ENCODE results near the gene EXOC3L2. TPM values are rescaled to one million over a fixed set of nuclear protein-coding genes. Genes with fewer than 3 reads are reported as not detected.
A peak's percentile ranks its signal among the peaks of the same experiment; 100 is the strongest.

The EXOC3L2 gene
- total and polyA plus RNA-seq, 5 donors, result 2.7 to 5.6 (median 4.3) TPM

DNA sequence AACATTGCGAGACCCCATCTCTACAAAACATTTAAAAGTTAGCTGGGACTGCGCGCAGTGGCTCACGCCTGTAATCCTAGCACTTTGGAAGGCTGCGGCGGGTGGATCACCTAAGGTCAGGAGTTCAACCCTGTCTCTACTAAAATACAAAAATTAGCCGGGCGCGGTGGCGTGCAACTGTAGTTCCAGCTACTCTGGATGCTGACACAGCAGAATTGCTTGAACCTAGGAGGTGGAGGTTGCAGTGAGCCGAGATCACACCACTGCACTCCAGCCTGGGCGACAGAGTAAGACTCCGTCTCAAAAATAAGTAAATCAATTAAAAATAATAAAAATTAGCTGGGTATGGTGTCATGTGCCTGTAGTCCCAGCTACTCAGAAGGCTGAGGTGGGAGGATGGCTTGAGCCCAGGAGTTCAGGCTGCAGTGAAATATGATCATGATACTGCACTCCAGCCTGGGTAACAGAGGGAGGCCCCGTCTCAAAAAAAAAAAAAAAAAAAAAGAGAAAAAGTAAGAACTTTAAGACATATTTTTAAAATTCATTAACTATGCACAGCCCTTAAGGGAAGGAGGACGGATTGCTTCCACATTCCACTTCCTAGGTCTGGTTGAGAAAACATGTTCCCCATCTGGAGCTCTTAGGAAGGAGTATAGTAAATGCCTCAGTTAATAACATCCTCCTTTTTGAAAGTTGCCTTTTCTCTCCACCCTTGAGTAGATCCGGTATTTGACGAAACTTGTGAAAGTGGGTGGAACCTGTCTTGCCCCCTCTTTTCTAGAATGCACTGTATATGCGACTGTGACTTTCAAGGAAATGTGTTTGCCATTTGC is 26.1 kb downstream of the EXOC3L2 start:
- peaks cover 2% of the 10 kb centered on the region for H3K4me1 ChIP-seq (ENCODE audit: control insufficient read depth, insufficient read depth, low read length)
- no peak overlapping the region for H3K27ac ChIP-seq (ENCODE audit: low read length)
- 82% methylated on average over 18 of the region's 18 CpGs for WGBS
- H3K4me3 ChIP-seq (ENCODE audit: low read length), result no peak overlapping the region
- ATAC-seq, result no peak
- no peaks in the 10 kb centered on the region for H3K27me3 ChIP-seq (ENCODE audit: control insufficient read depth, insufficient read depth)
- intact Hi-C loops (cut with DNase I), result no loop called here
- H3K9me3 ChIP-seq (ENCODE audit: control insufficient read depth, low read length), result no peaks in the 10 kb centered on the region
- DNase-seq, result peak in 1 of 3 donors; percentile 30

DNA sequence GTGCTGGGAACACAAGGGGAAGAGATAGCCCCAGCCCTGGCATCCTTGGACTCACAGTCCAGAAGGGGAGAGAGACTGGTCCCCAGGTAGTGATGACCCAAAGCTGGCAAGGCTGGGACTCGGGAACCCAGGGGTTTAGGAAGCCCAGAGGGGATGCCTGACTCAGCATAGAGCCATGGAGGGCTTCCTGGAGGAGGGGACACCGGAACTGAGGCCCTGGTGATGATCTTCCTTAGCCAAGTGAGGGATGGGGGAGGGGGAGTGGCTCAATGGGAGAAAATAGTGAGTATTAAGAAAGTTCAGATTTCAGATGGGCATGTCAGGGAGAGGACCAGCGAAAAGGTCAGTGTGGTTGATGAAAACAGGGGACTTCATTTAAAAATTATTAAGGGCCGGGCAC is 26.8 kb downstream of the EXOC3L2 start:
- intact Hi-C loops (cut with DNase I), result no loop called here
- peaks cover 2% of the 10 kb centered on the region for H3K4me1 ChIP-seq (ENCODE audit: control insufficient read depth, insufficient read depth, low read length)
- 66% methylated on average over 4 of the region's 4 CpGs for WGBS
- no peak overlapping the region for H3K4me3 ChIP-seq (ENCODE audit: low read length)
- no peak overlapping the region for H3K27ac ChIP-seq (ENCODE audit: low read length)
- DNase-seq (no peak), ATAC-seq (no peak)
- no peaks in the 10 kb centered on the region for H3K27me3 ChIP-seq (ENCODE audit: control insufficient read depth, insufficient read depth)
- no peaks in the 10 kb centered on the region for H3K9me3 ChIP-seq (ENCODE audit: control insufficient read depth, low read length)

DNA sequence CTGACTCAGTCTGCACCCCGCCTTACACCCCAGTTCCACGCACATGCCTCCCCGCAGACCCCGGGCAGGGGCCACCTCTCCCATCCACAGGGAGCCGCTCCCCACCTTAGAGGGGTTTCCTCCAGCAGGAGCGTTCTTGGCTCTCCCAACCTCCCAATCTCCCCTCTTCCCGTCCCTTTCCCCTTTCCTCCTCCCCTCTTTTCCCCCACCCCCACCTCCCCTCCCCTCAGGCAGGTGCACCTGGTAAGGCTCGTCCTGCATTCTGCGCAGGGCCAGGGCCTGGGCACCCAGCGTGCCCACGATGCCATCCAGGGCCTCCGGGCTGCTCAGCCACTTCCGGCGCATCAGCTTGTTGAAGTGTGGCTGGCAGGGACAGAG is 27.3 kb downstream of the EXOC3L2 start:
- no peaks in the 10 kb centered on the region for H3K9me3 ChIP-seq (ENCODE audit: control insufficient read depth, low read length)
- intact Hi-C loops (cut with DNase I), result no loop called here
- no peak overlapping the region for H3K27ac ChIP-seq (ENCODE audit: low read length)
- H3K4me1 ChIP-seq (ENCODE audit: control insufficient read depth, insufficient read depth, low read length), result peaks cover 2% of the 10 kb centered on the region
- H3K4me3 ChIP-seq (ENCODE audit: low read length), result no peak overlapping the region
- H3K27me3 ChIP-seq (ENCODE audit: control insufficient read depth, insufficient read depth), result no peaks in the 10 kb centered on the region
- WGBS, result 45% methylated on average over 14 of the region's 14 CpGs
- DNase-seq, result peak in 1 of 3 donors; percentile 48
- ATAC-seq, result peak in 1 of 2 donors; percentile 7

DNA sequence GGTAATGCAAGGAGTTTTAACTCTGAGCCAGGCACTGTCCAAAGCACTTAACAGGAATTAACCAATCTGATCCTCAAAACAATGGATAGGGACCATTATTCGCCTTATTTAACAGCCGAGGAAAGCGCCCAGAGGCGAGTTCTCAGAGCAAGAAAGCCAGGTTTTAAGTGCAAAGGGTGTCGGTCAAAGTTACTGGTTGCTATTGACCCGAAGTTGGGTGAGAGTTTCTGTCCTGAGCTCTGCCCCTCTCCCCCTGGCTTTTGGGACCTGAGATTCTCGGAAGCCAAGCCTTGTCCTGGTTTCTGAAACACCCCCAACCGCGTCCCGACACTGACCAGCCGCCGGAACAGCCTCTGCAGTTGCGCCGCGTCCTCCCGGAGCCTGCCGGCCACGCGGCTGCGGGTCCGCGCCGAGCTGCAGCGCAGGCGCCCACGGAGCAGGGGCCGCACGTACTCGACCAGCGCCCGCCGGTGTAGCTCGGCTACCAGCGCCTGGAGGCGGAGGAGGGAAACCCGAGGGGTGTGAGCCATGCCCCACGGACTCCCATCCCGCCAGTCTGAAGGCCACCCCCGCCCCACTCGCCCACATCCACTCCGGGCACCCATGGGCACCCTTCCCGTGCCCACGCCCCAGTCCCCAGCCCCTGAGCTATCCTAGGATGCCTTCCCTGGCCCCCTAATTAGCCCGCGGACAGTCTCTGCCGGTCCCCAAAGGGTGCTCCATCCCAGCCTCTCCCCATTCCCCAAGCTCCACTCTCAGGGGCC is 27.8 kb downstream of the EXOC3L2 start:
- 35% methylated on average over 45 of the region's 46 CpGs for WGBS
- Histone ChIP-seq H3K4me3 (ENCODE audit: low read length) (no peak overlapping the region), H3K9me3 (ENCODE audit: control insufficient read depth, low read length) (no peaks in the 10 kb centered on the region), H3K27me3 (ENCODE audit: control insufficient read depth, insufficient read depth) (no peaks in the 10 kb centered on the region), H3K27ac (ENCODE audit: low read length) (no peak overlapping the region), H3K4me1 (ENCODE audit: control insufficient read depth, insufficient read depth, low read length) (peaks cover 2% of the 10 kb centered on the region)
- ATAC-seq (peak; percentile 5 to 34), DNase-seq (peak in 1 of 3 donors; percentile 50)
- intact Hi-C loops (cut with DNase I), result no loop called here

DNA sequence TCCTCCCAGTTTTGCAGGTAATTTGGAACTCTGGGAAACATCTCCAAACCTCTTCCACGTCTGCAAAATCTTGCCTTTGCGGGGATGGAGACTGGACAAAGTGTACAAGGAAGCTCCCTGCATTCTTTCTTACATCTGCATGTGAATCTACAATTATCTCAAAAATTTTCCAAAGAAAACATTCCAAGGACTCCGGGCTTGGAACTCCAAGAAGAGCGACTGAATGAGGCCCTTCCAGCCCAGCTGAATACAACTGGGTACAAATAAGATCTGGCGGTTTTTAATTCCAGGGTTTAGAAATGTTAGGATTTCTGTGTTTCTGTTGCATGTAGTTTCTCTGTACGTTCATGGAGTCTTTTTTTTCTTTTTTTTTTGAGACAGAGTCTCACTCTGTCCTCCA is 28.5 kb downstream of the EXOC3L2 start:
- Histone ChIP-seq H3K27me3 (ENCODE audit: control insufficient read depth, insufficient read depth) (no peaks in the 10 kb centered on the region), H3K4me3 (ENCODE audit: low read length) (no peak overlapping the region), H3K9me3 (ENCODE audit: control insufficient read depth, low read length) (no peaks in the 10 kb centered on the region), H3K4me1 (ENCODE audit: control insufficient read depth, insufficient read depth, low read length) (peaks cover 2% of the 10 kb centered on the region), H3K27ac (ENCODE audit: low read length) (no peak overlapping the region)
- intact Hi-C loops (cut with DNase I), result no loop called here
- WGBS, result 53% methylated on average over 6 of the region's 6 CpGs
- DNase-seq (peak in 1 of 3 donors; percentile 1), ATAC-seq (no peak)

DNA sequence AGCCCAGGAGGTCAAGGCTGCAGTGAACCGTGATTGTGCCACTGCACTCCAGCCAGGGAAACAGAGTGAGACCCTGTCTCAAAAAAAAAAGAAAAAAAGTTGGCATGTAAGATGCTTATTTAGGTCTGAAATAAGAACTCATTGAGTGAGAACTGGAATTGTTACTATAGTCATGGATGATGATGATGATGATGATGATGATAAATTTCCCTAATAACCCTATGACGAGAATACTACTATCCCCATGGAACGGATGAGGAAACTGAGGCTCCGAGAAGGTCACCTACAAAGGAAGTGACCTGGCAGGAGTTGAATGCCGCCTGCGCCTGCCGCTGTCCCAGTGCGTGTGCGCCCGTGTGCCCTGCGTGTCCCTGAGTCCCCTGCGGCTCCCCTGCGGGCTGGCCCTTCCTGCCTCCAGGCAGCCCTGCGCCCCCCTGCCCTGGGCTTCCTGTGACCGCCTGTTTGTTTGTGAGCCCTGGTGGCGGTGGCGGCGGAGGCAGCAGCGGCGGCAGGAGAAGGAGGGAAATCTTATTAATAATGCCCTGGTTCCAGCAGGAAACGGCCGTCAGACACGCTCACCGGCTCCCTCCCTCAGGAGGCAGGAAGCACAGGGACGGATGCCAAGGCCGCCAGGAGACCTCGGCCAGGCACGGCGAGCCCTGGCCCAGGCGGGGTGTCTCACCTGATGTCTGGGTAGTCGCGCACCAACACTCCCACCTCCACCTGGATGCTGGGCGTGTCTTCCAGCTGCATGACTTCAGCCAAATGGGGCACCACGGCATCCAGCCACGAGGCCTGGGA is 29.6 kb downstream of the EXOC3L2 start:
- 22% methylated on average over 35 of the region's 35 CpGs for WGBS
- H3K4me1 ChIP-seq (ENCODE audit: control insufficient read depth, insufficient read depth, low read length), result peaks cover 2% of the 10 kb centered on the region
- intact Hi-C loops (cut with DNase I), result no loop called here
- H3K27me3 ChIP-seq (ENCODE audit: control insufficient read depth, insufficient read depth), result no peaks in the 10 kb centered on the region
- DNase-seq, result peak; percentile 32 to 76 (median 63)
- no peaks in the 10 kb centered on the region for H3K9me3 ChIP-seq (ENCODE audit: control insufficient read depth, low read length)
- peak; percentile 10 to 22 for ATAC-seq
- no peak overlapping the region for H3K4me3 ChIP-seq (ENCODE audit: low read length)
- no peak overlapping the region for H3K27ac ChIP-seq (ENCODE audit: low read length)

- intact Hi-C loops (cut with DNase I), result no loop called here
- peak in 1 of 3 donors; percentile 46 for DNase-seq
- WGBS, result 74% methylated on average over 23 of the region's 23 CpGs
- Histone ChIP-seq H3K27me3 (ENCODE audit: control insufficient read depth, insufficient read depth) (no peaks in the 10 kb centered on the region), H3K4me1 (ENCODE audit: control insufficient read depth, insufficient read depth, low read length) (peaks cover 2% of the 10 kb centered on the region), H3K9me3 (ENCODE audit: control insufficient read depth, low read length) (no peaks in the 10 kb centered on the region), H3K4me3 (ENCODE audit: low read length) (no peak overlapping the region), H3K27ac (ENCODE audit: low read length) (no peak overlapping the region)
- no peak for ATAC-seq
Measured at GRCh38 chr19:45213031-45213430, 32.2 kb downstream of the EXOC3L2 start.

GRCh38 chr19:45211751-45212381 is 33.3 kb downstream of the EXOC3L2 start:
- Histone ChIP-seq H3K4me3 (ENCODE audit: low read length) (no peak overlapping the region), H3K27me3 (ENCODE audit: control insufficient read depth, insufficient read depth) (no peaks in the 10 kb centered on the region), H3K9me3 (ENCODE audit: control insufficient read depth, low read length) (no peaks in the 10 kb centered on the region), H3K4me1 (ENCODE audit: control insufficient read depth, insufficient read depth, low read length) (peaks cover 2% of the 10 kb centered on the region), H3K27ac (ENCODE audit: low read length) (no peak overlapping the region)
- ATAC-seq (peak; percentile 89 to 93), DNase-seq (peak; percentile 77 to 90 (median 88))
- WGBS, result 32% methylated on average over 17 of the region's 17 CpGs
- intact Hi-C loops (cut with DNase I), result no loop called here

DNA sequence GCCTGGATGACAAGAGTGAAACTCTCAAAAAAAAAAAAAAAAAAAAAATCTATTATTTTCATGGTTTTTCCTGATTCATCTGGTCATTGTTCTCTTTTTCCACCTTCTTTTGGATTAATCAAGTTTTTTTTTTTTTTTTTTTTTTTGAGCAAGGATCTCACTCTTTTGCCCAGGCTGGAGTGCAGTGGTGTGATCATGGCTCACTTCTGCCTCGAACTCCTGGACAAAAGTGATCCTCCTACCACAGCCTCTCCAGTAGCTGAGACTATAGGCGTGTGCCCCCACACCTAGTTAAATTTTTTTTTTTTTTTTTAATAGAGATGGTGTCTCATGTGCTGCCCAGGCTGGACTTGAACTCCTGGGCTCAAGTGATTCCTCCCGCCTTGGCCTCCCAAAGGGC is 38.9 kb downstream of the EXOC3L2 start:
- no peak for DNase-seq
- WGBS, result 97% methylated on average over 3 of the region's 3 CpGs
- H3K4me1 ChIP-seq (ENCODE audit: control insufficient read depth, insufficient read depth, low read length), result no peaks in the 10 kb centered on the region
- H3K27me3 ChIP-seq (ENCODE audit: control insufficient read depth, insufficient read depth), result no peaks in the 10 kb centered on the region
- no peak overlapping the region for H3K27ac ChIP-seq (ENCODE audit: low read length)
- no peak for ATAC-seq
- intact Hi-C loops (cut with DNase I), result no loop called here
- H3K9me3 ChIP-seq (ENCODE audit: control insufficient read depth, low read length), result no peaks in the 10 kb centered on the region
- H3K4me3 ChIP-seq (ENCODE audit: low read length), result no peak overlapping the region

DNA sequence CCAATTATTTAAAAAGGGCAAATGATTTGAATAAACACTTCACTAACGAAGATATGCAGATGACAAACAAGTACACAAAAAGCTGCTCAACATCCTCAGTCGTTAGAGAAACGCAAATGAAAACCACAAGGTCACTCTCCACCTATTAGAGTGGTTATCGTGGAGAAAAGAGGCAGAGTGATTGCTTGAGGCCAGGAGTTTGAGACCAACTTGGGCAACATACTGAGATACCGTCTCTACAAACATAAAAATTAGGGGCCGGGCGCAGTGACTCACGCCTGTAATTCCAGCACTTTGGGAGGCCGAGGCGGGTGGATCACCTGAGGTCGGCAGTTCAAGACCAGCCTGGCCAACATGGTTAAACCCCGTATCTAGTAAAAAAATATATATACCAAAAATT is 39.4 kb downstream of the EXOC3L2 start:
- Histone ChIP-seq H3K27ac (ENCODE audit: low read length) (no peak overlapping the region), H3K4me3 (ENCODE audit: low read length) (no peak overlapping the region), H3K27me3 (ENCODE audit: control insufficient read depth, insufficient read depth) (no peaks in the 10 kb centered on the region), H3K9me3 (ENCODE audit: control insufficient read depth, low read length) (no peaks in the 10 kb centered on the region), H3K4me1 (ENCODE audit: control insufficient read depth, insufficient read depth, low read length) (no peaks in the 10 kb centered on the region)
- intact Hi-C loops (cut with DNase I), result no loop called here
- 86% methylated on average over 12 of the region's 12 CpGs for WGBS
- ATAC-seq (no peak), DNase-seq (no peak)

Measured in right cardiac atrium (tissue), 5 donors.